Bronchial epithelial cell (primary cell): ENCODE data around the gene SRRM3. TPM values are rescaled to one million over a fixed set of nuclear protein-coding genes. Genes with fewer than 3 reads are reported as not detected.
"Not testable (repeated sequence)": the region's sequence is repeated elsewhere in the genome, so short reads cannot be mapped to it uniquely, and the experiment has no call there.

Source experiments
- DNase-seq: peaks from one replicate; pipeline ENCODE4 v3.0.0-alpha.2; 2010; ENCODE audit warnings: low read depth
- FAIRE-seq: peaks from 2 replicates; lab custom pipeline; 2011; peaks lifted over from hg19 to GRCh38; lab: Jason Lieb, UNC
- H3K27me3 ChIP-seq: 2 replicates; pipeline ENCODE4 v1.5.1; 2011; ENCODE audit warnings: low read length; ENCODE audit not compliant: control insufficient read depth, insufficient read depth
- H3K36me3 ChIP-seq: 2 replicates; pipeline ENCODE4 v1.5.1; 2011; ENCODE audit warnings: low read length; ENCODE audit not compliant: control insufficient read depth, insufficient read depth
- H3K4me3 ChIP-seq: 2 replicates; pipeline ENCODE4 v1.5.1; 2011; ENCODE audit warnings: mild to moderate bottlenecking, low read depth, low read length, control low read depth
- total RNA-seq: library from RNA; depleted of rRNA; stranded (reverse); fragments of >200 nt; gene quantifications from 2 replicates; pipeline ENCODE4 v1.2.1, GENCODE V29; 2014
- TF ChIP-seq, protein P1 (sequence below): IDR thresholded peaks from 2 replicates; pipeline ENCODE4 v1.5.1; 2011; ENCODE audit warnings: mild to moderate bottlenecking, moderate library complexity, low read length, control low read depth, inconsistent platforms; ENCODE audit not compliant: insufficient read depth, severe bottlenecking

Gene SRRM3
- total RNA-seq, 1 donor from 2014 or later, result 0.26 TPM

DNA sequence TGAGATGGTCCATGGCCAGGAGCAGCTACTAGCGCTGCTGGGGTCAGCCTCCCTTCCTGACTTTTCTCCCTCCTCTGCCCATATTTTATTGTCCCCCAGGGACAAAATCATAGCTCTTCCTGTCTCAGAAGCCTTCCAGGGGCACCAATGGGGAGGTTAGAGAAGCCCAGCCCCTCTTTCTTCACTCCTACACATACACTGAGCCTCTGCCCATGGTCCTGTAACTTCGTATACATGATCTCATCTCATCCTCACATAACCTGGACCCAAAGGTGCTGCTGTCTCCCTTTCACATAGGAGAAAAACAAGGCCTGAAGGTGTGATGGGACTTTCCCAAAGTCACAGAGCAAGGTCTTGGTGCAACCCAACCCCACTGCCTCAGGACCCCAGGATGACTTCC, 2.5 kb downstream of the SRRM3 start:
- H3K27me3 ChIP-seq, result no peaks in the 10 kb centered on the region
- no peak overlapping the region for H3K4me3 ChIP-seq
- H3K36me3 ChIP-seq, result no peaks in the 10 kb centered on the region
- DNase-seq (no peak), FAIRE-seq (no peak)
- TF ChIP-seq, protein P1, sequence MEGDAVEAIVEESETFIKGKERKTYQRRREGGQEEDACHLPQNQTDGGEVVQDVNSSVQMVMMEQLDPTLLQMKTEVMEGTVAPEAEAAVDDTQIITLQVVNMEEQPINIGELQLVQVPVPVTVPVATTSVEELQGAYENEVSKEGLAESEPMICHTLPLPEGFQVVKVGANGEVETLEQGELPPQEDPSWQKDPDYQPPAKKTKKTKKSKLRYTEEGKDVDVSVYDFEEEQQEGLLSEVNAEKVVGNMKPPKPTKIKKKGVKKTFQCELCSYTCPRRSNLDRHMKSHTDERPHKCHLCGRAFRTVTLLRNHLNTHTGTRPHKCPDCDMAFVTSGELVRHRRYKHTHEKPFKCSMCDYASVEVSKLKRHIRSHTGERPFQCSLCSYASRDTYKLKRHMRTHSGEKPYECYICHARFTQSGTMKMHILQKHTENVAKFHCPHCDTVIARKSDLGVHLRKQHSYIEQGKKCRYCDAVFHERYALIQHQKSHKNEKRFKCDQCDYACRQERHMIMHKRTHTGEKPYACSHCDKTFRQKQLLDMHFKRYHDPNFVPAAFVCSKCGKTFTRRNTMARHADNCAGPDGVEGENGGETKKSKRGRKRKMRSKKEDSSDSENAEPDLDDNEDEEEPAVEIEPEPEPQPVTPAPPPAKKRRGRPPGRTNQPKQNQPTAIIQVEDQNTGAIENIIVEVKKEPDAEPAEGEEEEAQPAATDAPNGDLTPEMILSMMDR, result no peak

DNA sequence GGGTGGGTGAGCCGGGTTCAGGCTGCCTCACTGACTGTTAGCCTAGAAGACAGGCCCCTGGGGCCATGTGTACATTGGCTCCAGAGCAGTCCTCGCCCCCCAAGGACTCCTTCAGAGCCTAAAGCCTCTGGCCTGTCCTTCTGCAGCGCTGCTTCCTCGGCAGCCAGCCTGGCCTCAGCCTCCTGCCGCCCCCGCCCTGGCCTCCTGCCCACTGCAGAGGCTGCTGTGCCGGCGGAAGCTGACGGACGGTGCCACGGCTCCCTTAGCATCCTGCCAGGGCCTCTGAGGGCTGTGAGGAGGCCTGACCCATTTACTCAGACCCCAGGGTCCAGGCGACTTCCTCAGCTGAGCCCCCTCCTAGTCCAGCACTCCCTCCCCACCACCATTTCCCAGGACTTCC, 4.9 kb downstream of the SRRM3 start:
- TF ChIP-seq, protein P1, result no peak
- Histone ChIP-seq H3K4me3 (no peak overlapping the region), H3K36me3 (no peaks in the 10 kb centered on the region), H3K27me3 (no peaks in the 10 kb centered on the region)
- DNase-seq, result no peak
- no peak for FAIRE-seq

DNA sequence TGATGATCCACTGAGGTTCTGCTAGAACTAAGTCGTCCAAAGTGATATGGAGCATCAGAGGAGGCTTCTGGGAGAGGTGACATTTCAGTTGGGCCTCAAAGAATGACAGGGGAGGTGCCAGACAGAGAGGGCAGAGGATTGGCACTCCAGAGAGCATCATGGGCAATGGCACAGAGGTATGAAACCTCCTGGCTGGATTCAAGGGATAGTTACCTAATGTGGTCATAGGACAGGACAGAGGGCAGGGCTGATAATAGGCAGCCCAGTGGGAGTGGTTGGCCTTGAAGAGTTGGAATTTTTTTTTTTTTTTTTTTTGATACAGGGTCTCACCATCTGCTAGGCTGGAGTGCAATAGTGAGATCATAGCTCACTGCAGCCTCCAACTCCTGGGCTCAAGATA, 7.6 kb downstream of the SRRM3 start:
- DNase-seq (no peak), FAIRE-seq (no peak)
- TF ChIP-seq, protein P1, result no peak

DNA sequence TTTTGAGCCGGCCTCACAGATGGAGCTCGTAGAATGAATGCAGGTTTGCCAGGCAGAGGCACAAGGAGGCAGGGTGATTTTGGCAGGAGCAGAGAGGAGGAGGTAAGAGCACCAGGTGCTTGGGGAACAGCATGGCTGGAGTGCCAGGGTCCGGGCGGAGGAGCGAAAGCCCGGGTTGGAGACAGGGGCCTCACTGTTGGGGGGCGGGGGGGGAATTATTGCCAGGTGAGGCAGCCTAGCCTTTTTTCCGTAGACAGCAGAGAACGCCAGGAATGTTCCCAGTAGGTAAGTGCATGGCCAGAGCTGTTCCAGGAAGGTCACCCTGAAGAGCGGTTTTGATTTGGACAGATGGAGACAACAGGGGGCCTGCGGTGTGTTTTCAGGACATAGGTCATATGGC, 9.5 kb downstream of the SRRM3 start:
- FAIRE-seq, result no peak
- no peak overlapping the region for H3K4me3 ChIP-seq
- H3K27me3 ChIP-seq, result no peaks in the 10 kb centered on the region
- H3K36me3 ChIP-seq, result no peaks in the 10 kb centered on the region
- TF ChIP-seq, protein P1, result no peak
- DNase-seq, result no peak

More for the DNA sequence above, 7.6 kb downstream of the SRRM3 start:
- no peak overlapping the region for H3K4me3 ChIP-seq
- no peaks in the 10 kb centered on the region for H3K27me3 ChIP-seq
- H3K36me3 ChIP-seq, result no peaks in the 10 kb centered on the region

DNA sequence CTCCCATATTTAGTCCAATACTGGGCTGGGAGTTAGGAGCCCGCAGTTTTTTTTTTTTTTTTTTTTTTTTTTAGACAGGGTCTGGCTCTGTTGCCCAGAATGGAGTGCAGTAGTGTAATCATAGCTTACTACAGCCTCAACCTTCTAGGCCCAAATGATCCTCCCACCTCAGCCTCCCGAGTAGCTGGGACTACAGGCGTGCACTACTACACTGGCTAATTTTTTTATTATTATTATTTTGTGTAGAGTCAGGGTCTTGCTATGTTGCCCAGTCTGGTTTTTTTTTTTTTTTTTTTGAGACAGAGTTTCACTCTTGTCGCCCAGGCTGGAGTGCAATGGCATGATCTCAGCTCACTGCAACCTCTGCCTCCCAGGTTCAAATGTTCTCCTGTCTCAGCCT, 13.7 kb downstream of the SRRM3 start:
- not testable (repeated sequence) for DNase-seq, H3K36me3 ChIP-seq, H3K4me3 ChIP-seq, H3K27me3 ChIP-seq, FAIRE-seq

DNA sequence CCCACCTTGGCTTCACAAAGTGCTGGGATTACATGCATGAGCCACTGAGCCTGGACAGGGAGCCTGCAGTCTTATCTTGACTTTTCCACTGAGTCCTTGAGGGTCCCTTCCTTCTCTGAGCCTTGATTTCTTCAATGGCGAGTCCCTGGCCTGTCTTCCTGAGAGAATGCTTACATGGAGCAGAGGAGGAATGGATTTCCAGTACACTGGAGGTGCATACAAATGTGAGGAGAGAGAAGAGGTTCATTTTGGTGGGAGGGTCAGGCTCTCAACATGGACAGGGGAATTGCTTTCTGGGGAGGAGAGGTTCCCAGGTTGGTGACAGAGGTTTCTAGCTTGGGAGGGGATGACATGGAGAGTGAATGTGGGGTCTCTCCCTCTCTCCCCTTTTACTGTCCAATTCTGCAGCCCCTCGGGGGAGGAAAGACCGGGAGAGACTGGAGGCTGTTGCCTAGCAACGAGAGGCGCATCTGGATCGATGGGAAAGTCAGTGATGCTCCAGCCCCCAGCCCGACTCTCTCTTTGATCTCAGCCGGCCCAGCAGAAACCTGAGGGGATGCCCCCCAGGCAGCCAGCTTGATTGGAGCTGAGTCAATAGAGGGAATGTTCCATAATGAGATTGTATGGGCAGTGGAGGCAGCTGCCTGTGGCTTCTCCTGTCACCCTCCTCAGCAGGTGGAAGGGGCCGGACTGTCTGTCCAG, 14.8 kb downstream of the SRRM3 start:
- no peak overlapping the region for H3K4me3 ChIP-seq
- peaks cover 4% of the 10 kb centered on the region for H3K27me3 ChIP-seq
- TF ChIP-seq, protein P1, result no peak
- no peaks in the 10 kb centered on the region for H3K36me3 ChIP-seq
- FAIRE-seq (no peak), DNase-seq (no peak)
